ENCODE data around the gene CLCA4. TPM values are rescaled to one million over a fixed set of nuclear protein-coding genes. Genes with fewer than 3 reads are reported as not detected.

Gene CLCA4
- total RNA-seq, 1 experiment from 2014 or later = 0.08 TPM

DNA sequence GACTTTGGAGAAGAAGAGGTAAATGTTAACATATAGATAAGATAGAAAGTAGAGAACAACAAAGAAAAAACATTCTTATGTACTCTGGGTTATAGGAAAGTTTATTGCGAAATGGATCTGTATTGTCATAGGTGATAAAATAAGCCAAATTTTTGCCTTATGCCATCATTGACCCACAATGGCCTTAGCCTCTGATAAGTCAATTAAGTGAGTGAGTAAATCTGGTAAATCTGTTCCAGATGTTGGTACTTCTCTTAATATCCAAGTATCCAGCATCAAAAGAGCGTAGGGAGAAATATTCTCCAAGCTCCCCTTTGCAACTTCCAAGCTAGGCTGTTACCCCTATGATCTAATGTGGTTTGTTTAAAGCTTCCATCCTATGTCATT lies 38.3 kb upstream of the CLCA4 start:
- BruUV-seq (replicated peaks) = no TSS peak
- TF ChIP-seq, protein P1, sequence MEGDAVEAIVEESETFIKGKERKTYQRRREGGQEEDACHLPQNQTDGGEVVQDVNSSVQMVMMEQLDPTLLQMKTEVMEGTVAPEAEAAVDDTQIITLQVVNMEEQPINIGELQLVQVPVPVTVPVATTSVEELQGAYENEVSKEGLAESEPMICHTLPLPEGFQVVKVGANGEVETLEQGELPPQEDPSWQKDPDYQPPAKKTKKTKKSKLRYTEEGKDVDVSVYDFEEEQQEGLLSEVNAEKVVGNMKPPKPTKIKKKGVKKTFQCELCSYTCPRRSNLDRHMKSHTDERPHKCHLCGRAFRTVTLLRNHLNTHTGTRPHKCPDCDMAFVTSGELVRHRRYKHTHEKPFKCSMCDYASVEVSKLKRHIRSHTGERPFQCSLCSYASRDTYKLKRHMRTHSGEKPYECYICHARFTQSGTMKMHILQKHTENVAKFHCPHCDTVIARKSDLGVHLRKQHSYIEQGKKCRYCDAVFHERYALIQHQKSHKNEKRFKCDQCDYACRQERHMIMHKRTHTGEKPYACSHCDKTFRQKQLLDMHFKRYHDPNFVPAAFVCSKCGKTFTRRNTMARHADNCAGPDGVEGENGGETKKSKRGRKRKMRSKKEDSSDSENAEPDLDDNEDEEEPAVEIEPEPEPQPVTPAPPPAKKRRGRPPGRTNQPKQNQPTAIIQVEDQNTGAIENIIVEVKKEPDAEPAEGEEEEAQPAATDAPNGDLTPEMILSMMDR (IDR thresholded peaks at IDR 0.05) = no peak
- TF ChIP-seq POLR2AphosphoS5 (IDR thresholded peaks at IDR 0.05; ENCODE audit: low read depth, low read length) = no peak
- TF ChIP-seq, protein P2, sequence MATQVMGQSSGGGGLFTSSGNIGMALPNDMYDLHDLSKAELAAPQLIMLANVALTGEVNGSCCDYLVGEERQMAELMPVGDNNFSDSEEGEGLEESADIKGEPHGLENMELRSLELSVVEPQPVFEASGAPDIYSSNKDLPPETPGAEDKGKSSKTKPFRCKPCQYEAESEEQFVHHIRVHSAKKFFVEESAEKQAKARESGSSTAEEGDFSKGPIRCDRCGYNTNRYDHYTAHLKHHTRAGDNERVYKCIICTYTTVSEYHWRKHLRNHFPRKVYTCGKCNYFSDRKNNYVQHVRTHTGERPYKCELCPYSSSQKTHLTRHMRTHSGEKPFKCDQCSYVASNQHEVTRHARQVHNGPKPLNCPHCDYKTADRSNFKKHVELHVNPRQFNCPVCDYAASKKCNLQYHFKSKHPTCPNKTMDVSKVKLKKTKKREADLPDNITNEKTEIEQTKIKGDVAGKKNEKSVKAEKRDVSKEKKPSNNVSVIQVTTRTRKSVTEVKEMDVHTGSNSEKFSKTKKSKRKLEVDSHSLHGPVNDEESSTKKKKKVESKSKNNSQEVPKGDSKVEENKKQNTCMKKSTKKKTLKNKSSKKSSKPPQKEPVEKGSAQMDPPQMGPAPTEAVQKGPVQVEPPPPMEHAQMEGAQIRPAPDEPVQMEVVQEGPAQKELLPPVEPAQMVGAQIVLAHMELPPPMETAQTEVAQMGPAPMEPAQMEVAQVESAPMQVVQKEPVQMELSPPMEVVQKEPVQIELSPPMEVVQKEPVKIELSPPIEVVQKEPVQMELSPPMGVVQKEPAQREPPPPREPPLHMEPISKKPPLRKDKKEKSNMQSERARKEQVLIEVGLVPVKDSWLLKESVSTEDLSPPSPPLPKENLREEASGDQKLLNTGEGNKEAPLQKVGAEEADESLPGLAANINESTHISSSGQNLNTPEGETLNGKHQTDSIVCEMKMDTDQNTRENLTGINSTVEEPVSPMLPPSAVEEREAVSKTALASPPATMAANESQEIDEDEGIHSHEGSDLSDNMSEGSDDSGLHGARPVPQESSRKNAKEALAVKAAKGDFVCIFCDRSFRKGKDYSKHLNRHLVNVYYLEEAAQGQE (IDR thresholded peaks at IDR 0.05; ENCODE audit: insufficient read depth in 1 of 2, low read depth in 2 of 2, low read length in 1 of 2) = no peak
- no peak for TF ChIP-seq SIN3A (IDR thresholded peaks at IDR 0.05; ENCODE audit: borderline replicate concordance, insufficient read depth, low read depth, low read length)
- no peak for TF ChIP-seq TCF7L2 (IDR thresholded peaks at IDR 0.05; ENCODE audit: low read depth, low read length)
- Histone ChIP-seq H3K27ac (ENCODE audit: low read length) (no peak overlapping the region), H3K9me3 (ENCODE audit: control insufficient read depth, insufficient read depth, low read depth, low read length) (no peaks in the 10 kb centered on the region), H3K36me3 (ENCODE audit: control insufficient read depth, insufficient read depth, low read length) (no peaks in the 10 kb centered on the region), H3K27me3 (ENCODE audit: control insufficient read depth, insufficient read depth, low read length) (peaks cover 5% of the 10 kb centered on the region; the same call in 1 of the 2 replicates), H3K4me3 (ENCODE audit: low read depth in 2 of 2, low read length in 2 of 2) (no peak overlapping the region), H3K4me1 (ENCODE audit: control insufficient read depth, insufficient read depth, low read length) (no peaks in the 10 kb centered on the region)
- DNase-seq (ENCODE audit: low read depth, low spot score) (no peak), ATAC-seq (no peak)
- in situ Hi-C loops (cut with HindIII; ENCODE audit: low pct_unique_long_range_greater_than_20kb, low sequenced_read_pairs) = no loop called here
- intact Hi-C loops (cut with micrococcal nuclease; ENCODE audit: unreplicated experiment) = no loop called here
- CTCF ChIA-PET = interaction anchor here (1.2 kb wide), 1 partner anchor 128 kb away, joined by 3 read pairs; no protein-coding TSS in a partner anchor
- POLR2A ChIA-PET = no interaction called here

DNA sequence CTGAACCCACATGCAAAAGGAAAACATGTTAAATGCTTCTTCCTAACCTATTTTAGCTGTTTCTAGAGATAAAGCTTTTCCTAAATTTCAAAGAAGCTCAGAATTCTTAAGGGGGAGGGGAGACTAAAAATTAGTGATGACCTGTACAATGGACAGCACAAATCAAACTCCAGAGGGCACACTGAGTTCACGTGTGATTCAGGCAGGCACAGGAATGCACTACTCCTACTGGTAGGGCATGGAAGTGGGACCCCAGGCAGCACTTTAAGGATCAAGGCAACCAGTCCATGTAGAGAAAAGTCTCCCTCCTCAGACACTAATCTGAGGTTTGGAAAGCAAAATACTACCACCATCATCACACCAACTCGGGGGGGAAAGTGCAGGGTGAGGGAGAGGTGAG lies 31.3 kb upstream of the CLCA4 start:
- ChIA-PET CTCF (no interaction called here), POLR2A (no interaction called here)
- Histone ChIP-seq H3K27ac (ENCODE audit: low read length) (no peak overlapping the region), H3K4me1 (ENCODE audit: control insufficient read depth, insufficient read depth, low read length) (no peaks in the 10 kb centered on the region), H3K9me3 (ENCODE audit: control insufficient read depth, insufficient read depth, low read depth, low read length) (no peaks in the 10 kb centered on the region), H3K36me3 (ENCODE audit: control insufficient read depth, insufficient read depth, low read length) (no peaks in the 10 kb centered on the region), H3K4me3 (ENCODE audit: low read depth in 2 of 2, low read length in 2 of 2) (no peak overlapping the region), H3K27me3 (ENCODE audit: control insufficient read depth, insufficient read depth, low read length) (peaks cover 7% of the 10 kb centered on the region)
- BruUV-seq (replicated peaks) = no TSS peak
- peak; percentile 83 for ATAC-seq
- no peak for TF ChIP-seq POLR2AphosphoS5 (IDR thresholded peaks at IDR 0.05; ENCODE audit: low read depth, low read length)
- TF ChIP-seq, protein P1 (IDR thresholded peaks at IDR 0.05) = peak; percentile 54
- in situ Hi-C loops (cut with HindIII; ENCODE audit: low pct_unique_long_range_greater_than_20kb, low sequenced_read_pairs) = no loop called here
- no peak for DNase-seq (ENCODE audit: low read depth, low spot score)
- intact Hi-C loops (cut with micrococcal nuclease; ENCODE audit: unreplicated experiment) = no loop called here
